NCI-H226 (cell line): ENCODE data around the gene POLN.
A peak's percentile ranks its signal among the peaks of the same experiment; 100 is the strongest.
"Not testable (repeated sequence)": the region's sequence is repeated elsewhere in the genome, so short reads cannot be mapped to it uniquely, and the experiment has no call there.

Experiments
- DNase-seq: peaks from one replicate; pipeline ENCODE4 v3.0.0-alpha.2; 2015

The POLN gene

DNA sequence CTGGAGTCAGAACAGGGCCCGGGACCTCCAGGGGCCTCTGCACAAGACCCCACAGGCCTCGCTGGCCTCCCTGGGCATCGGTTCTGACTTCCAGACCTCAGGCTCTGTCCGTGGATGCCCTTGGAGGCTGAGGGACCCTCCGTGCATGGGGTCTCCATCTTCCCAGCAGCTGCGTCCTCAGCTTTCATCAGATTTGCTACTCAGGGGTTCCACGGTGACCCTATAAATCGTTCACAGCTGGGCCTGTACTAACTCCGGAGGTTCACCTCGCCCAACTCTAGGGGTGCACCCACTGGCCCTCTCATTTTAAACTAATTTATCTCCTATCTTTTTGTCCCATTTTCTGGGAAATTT, 33.1 kb upstream of the POLN start:
- not testable (repeated sequence) for DNase-seq

DNA sequence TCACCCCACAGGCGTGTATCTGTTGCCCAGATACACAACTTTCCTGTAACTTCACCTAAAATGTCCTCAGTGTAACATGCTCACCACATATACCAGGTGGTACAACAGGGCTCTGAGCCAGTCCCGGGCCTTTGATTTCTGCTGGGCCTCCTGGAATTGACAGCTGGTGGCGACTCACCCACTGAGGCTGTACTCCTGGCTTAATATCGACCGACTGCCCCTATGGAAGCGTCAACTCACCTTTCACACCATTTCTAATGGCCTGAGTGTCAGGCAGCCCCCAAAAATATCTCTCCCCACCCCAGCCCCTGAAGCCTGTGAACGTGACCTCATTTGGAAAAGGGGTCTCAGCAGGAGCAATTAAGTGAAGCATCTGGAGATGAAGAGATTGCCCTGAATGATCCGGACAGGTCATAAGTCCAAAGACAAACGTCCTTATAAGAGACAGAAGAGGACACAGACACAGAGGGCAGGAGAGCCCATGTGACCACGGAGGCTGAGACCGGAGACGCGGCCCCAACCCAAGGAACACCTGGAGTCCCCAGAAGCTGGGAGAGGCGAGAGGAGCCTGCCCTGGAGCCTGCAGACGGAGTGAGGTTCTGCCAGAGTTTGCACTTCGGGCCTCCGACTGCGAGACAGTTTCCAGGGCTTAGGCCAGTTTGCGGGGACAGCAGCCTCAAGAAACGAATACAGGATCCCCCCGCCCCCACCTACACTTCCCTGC, 32.6 kb upstream of the POLN start:
- no peak for DNase-seq

DNA sequence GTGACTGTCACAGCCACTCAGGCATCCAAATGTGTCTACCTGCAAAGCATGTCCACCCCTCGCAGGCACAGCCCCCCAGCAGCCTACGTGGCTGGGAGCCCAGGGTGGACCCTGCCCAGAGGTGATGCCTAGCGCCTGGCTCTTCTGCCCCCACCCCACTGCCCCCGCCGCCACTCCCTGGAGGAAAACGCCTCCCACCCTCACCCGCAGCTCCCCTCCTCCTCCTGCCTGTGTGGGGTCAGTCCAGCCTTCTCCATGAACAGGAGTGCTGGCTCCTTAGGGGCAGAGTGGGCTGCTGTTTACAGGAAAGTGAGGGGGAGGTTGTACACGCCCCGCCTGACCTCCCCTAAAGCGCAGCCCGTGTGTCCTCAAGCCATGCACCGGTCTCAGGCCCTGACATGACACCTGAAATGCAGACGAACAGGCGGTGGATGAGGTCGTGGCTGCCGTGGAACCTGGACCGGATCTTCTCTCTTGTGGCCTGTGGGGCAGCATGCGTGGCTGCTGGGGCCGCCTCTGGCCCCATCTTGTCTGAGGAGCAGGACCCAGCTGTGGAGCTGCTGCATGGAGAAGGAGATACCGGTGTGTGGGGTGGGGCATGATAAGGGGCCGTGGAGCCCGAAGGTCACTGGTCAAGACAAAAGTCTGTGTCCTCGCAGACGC, 31.9 kb upstream of the POLN start:
- no peak for DNase-seq

DNA sequence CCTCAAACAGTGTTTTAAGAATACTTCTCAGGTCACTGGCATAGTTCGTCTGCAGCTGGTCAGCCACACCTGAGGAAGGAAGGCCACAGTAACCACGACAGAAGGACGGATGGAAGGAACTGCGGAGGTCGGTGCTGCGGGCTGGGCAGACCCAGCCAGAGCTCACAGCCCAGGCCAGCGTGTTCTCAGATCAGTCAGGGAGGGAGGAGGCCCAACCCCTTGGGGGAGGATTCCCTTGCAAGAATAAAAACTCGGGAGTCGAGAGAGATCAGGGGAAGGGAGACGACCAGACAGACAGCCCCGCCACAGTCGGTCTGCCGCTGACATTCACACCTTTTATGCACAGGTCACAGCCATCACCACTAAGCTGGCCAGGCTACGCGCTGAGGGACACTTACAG, 31.3 kb upstream of the POLN start:
- no peak for DNase-seq

DNA sequence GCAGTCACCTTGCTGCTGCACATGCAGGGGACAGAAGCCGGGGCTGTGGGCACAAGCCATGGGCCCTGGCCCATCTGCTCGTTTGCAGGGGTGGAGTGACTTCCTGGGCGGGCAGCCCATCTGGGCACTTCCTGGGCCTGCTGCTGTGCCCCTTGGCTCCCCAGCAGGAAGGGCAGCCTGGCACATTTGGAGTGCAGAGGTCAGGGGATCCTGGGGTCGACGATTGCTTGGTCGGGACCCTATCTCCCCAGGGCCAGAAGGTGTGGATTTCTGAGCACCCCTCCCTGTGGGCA, 30.9 kb upstream of the POLN start:
- no peak for DNase-seq

DNA sequence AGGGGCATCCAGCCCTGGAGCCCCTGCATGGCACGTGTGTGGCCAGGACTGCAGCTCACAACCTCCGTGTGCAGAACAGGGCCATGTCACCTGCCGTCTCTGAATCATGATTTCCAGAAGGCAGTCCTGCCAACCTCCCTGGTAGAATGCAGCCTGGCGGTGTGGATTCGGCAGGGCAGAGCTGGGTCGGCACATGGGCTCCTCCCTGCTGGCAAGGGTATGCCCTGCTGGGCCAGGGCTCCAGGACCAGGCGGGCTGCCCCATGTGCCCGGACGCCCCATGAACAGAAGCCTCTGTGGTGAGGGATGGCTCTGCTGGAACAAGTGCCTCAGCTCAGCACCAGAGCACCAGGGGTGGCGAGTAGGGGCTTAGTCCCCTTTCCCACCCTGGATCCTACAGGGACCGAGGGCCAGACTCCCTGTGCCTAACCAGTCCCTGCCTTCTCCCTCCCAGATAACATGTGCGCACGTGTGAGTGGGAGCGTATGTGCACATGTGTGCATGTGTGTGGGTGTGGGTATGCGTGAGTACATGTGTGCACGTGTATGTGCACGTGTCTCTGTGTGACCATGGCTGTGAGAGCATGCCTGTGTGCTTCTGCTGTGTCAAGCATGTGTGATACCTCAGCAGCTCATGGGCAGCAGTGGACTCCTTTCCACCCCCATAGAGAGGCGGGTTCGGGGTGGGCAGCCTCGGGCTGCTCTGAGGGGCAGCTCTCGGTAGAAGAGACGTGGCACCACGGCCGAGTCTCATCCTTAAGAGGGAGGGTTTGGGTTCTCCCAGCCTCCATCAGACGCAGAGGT, 30.3 kb upstream of the POLN start:
- DNase-seq, result no peak

DNA sequence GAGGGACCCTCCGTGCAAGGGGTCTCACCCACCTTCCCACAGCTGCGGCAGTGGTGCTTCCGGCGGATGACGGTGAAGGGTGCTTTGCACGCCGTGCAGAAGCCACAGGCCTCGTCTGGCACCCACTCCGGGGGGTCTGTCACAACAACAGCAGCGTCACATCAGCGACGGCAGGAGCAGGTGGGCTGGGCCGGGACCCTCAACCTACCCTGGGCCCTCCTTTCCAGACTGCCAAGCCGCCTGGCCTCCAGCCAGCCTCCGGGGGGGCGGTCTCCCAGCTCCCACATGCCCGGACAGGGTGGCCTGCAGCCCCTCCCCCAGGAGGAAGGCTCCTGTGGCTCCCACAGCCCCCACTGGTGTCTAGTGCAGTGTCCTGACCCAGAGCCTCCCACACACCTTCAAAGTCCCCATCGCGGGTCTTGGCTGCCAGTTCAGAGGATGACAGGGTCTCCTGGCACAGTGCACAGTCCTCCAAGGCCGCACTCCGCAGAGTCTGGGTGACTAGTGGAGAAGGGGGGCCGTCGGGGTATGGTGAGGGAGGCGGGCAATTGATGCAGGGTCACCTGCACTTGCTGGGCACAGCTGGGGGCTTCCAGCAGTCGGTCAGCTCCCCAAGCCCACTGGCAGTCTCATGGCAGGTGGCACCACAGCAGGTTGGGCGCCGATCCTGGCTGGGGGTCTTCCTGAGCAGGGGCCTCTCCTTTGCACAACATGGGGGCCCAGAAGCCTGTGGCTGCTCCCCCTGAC, 29.5 kb upstream of the POLN start:
- DNase-seq, result no peak

DNA sequence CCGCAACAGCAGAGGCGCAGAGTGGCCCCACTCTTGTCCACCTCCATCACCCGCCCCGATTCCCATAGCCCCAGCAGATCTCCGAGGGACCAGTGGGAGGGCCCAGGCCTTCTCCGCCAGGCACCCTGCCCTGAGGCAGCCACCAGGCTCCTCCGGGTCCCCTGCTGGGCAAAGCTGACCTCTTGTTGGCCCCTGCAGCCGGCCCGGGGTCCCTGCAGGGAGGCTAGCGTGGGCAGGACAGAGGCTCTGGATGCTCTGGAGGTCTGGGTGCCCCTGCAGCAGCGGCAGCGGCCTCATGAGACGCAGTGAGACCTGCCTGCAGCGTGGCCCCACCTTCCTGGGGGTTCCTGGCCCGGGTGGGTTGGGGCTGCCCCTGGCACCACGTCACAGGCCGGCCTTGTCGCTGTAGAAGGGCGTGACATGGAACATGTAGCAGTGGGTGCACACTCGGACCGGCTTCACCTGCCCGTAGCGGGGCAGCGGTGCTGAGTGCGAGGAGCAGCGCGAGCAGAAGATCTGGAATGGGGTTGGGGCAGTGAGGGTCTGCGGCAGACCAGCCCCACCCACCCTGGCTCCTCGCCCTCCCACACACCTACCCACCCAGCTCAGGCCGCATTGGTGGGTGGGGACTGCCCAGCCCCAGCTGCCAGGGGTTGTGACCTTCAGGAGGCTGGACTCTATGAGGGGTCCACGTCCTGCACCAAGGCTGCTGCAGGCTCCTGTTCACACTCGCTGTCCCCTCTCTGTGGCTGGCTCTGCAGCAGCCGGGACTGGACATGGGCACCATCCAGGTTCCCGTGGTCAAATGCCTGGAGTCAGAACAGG, 28.6 kb upstream of the POLN start:
- DNase-seq, result no peak

DNA sequence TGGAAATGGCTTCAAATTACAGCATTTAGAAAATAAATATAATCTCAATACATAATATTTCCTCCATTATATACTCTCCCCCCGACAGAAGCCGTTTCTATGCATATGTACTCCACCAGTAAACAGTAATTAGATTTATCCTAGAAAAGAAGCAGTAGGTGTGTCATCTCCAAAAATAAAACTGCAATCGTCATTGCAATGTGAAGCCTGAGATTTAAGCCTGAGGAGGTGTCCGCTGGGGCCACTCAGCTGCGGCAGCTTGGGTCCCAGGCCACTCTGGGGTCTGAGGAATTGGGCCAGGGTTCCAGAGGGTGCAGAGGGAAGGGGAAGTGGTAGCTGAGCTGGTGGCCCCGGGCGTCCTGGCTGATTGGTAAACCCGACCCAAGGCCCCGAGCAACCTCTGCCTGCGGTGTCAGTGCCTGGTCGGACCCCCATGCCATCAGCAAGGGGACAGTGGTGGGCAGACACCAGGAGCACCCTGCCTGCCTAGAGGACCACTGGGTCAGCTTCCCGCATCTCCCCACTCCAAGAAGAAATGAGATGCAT, 27.8 kb upstream of the POLN start:
- DNase-seq, result no peak

DNA sequence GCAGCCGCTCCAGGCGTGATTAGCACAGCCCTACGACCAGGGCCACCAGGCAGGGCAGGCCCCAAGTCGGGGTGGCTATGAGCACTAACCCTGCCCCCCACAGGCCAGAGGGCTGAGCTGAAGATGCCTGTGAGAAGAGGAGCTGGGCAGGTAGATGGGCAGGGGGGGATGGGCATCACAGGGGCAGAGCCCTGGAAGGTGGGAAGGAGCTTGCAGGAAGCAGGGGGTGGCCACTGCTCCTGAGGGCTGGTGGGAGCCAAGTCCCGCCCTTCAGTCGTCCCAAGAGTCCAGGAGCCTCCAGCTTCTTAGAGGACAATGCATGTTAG, 27.2 kb upstream of the POLN start:
- DNase-seq, result no peak

DNA sequence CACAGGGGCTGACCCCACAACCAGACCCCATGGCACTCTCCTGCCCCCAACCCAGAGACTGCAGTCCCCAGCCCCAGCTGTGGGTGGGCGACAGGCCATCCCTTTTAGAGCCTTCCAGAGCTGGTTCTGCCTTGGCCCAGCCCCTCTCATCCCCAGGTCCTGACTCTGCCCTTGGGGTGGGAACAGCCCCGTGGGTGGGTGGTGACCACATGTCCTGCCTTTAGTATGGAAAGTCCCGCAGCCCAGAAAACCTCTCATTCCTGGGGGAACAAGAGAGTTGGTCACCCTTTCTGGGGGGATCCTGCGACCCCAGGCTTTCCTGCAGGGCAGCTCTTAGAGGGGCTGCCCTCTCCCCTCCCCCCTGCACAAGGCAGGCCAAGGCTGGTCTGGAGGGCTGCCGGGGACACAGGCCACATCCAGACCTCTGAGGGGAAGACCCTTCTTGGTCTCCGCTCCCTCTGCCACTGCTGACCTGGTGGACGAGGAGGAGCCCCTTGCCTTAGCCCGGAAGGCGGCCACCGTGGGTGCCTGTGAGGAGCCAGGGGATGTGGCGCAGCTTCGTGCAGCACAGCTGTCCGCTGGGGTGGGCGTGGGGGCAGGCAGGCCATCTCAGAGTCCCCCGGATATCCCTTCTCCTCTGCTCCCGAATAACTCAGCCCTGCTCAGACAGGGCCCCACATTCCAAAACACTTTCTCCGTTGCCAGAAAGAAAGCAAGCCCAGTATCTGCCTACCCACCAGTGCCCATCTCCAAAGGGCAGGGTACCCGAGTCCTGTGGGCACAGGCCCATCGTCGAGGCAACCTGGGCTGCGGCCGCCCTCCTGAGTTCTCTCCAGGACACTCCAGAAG, 26.7 kb upstream of the POLN start:
- DNase-seq, result no peak

DNA sequence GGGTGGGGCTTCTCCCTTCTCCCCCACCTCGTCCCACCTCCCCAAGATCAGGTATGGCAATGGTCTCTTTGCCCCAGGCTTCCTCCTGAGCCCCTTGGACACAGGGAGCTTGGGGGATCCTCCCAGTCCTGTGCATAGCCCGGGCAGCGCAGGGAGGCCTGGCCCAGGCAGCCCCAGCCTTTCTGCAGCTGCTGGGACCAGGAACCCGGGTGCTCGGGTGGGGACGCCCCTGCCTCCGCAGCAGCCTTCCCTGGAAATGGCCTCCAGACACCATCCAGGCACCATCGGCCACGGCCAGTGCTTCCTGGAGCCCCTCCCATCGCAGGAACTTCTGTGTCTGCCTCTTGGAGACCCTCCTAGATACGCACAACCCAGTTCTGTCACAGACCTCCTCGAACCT, 25.9 kb upstream of the POLN start:
- no peak for DNase-seq

DNA sequence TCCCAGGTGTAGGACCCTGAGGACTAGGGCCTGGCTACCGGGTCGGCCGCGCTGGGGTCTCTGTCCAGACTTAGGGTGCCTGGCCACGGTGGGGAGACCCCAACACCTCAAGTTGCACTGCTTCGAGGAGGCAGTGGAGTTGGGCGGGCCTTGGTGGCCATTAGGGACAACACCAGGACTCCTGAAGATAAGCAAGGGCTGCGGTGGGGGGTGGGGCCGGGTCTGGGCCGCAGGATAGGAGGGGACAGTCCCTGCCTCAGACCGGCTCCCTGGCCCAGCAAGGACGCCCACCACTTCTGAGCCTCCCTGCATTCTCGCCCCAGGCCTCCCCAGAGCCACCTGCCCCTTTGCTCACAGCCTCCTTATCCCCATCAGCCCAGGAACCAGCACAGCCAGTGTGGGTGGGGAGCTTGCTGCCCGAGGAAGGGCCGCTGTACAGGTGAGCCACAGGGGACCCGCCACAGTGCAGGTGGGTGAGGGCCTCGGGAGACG, 25.4 kb upstream of the POLN start:
- DNase-seq, result no peak

DNA sequence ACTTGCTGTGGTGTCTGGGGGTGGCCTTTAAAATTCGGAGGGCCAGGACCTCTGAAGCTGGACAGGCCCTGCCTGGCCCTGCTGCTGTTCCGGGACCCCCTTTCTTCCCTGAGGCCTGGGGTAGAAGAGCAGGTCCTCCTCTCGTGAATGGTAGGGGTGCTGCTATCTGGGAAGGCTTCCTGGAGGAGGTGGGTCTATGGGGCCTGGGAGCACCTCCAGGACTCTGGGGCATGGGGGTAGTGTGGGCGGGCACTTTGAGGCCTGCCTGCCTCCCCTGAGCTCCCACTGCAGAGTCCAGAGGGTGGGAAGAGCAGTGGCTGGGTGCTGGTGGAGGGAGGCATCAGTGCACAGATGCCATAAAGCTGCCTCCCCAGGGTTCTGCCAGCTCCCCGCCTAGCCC, 24.9 kb upstream of the POLN start:
- no peak for DNase-seq

DNA sequence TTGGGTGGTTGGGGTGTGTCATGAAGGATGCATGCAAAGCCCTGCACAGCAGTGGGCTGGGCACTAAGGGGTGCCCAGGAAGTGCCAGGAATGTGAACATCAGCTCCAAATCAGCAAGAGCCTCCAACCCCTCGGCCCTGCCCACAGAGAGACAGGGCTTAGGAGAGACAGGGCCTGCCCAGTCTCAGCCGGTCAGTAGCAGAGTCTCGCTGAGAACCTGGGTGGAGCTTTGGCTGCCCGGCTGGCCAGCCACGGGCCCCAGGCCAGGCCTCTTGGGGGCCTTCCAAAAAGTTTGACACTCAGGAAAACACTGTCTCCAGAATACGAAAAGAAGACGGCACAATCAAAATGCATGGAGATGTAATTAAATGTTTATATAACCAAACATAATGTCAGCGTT, 24.3 kb upstream of the POLN start:
- peak; percentile 66 for DNase-seq

DNA sequence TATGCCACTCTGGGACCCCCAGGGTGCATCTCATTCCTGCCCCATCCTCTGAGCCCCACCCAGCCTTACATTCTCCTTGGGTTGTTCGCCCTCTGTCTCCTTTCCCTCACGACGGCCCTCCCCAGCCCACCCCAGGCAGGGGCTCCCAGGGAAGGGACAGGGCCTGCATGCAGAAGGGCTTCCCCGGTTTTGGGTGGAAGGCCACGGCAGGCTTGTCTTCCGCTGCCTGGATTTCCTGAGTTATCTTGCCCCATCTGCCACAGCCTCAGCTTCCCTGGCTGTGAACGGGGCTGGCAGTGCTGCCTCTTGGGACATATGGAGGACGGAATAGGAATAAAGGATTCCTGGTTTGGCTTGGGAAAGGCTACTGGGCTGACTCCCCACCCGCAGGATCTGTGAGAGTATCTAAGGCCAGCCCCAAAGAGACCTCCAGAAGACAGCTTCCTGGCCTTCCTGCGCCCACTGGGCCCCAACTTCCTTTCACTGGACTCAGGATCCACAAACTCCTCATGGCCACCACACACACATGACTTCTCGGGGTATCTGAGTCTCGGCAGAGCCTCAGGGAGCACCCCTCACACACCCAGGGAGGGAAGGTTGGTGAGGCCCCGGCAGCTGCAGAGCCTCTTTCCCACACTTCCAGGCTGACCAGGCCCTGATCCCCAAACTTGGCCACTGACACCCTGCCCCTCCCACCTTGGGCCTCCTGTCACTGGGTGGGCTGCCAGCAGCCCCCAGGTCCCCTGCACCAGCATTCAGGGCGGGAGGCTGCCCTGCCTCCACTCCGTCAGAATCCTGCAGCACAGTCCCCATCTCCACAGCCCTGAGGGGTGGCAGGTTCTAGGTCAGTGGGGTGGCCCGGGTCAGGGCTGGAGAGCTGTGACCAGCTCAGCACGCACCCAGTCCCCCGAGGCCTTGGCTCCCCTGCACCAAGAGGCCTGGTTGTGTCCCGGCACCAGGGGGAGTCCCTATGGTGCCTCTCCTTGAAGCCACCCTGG, 23.5 kb upstream of the POLN start:
- no peak for DNase-seq

DNA sequence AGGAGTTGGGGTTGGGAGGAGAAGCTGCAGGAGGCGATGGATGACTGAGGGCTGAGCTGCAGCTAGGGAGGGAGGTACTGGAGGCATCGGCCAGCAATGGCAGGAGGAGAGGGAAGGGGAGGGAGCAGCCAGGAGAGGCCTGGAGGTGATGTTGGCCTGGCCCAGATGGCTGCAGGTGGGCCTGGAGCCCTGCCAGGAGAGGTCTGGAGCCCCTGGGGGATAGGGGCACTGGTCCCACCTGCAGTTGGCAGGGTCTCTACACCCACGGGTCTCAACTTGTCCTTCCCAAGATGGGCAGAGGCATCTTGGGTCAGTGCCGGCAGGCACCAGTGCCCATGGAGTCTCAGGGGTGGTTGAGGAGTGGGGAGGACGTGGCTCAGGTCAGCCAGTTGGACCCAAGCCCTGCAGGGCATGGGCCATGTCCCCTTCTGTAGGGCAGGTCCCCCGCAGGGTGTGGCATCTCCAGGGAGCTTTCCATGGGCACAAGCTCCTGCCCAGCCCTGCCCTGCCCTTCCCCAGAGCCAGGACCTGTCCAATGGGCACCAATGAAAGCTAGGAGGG, 22.6 kb upstream of the POLN start:
- no peak for DNase-seq

DNA sequence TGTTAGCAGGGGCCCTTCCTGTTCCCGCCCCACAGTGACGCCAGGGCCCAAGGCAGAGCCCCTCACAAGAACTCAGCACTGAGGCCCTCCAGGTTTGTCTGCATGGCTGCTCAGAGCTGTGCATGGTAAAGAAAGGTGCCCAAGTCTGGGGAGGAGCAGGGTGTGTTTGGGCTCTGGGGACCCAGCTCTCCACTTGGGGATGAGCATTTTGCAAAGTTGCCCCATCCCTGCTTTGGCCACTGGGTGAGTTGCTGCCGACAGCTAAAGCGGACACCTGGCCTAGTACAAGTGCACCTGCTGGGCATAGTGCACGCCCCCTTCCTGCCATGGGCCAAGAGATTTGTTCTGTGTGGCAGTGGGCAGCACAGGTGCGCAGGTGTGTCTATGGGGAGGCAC, 22.0 kb upstream of the POLN start:
- DNase-seq, result no peak

DNA sequence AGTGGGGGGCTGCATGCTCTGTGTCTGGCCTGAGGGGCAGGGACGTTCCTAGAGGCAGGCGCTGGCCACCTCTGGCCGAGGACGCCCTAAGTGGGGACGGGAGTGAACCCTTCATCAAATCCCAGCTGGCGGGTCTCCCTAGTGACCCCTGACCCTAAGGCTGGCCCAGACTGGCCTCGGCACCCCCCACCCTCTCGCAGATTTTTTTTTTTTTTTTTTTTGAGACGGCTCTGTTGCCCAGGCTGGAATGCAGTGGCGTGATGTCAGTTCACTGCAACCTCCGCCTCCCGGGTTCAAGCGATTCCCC, 21.0 kb upstream of the POLN start:
- DNase-seq, result no peak
